Sigmoid colon (tissue), 7 donors: ENCODE data around the gene NEO1. TPM values are rescaled to one million over a fixed set of nuclear protein-coding genes. Genes with fewer than 3 reads are reported as not detected.

Experiments used
- DNase-seq: peaks from one replicate; pipeline ENCODE4 v3.0.0-alpha.2; 2019
- H3K27ac ChIP-seq, 4 donors: fragments of 200-600 bp; sonication (generic); one replicate each; pipeline ENCODE4 v1.5.1; 2016 to 2019; ENCODE audit warnings: mild to moderate bottlenecking in 1 of 4
- H3K27me3 ChIP-seq, 3 donors: fragments of 200-600 bp; sonication (generic); one replicate each; pipeline ENCODE4 v1.5.1; 2019; ENCODE audit warnings: mild to moderate bottlenecking in 1 of 3
- H3K36me3 ChIP-seq, 4 donors: fragments of 200-600 bp; sonication (generic); one replicate each; pipeline ENCODE4 v1.5.1; 2016 to 2019
- H3K4me1 ChIP-seq, 4 donors: fragments of 200-600 bp; sonication (generic); one replicate each; pipeline ENCODE4 v1.5.1; 2017 to 2019
- H3K4me3 ChIP-seq, 4 donors: fragments of 200-600 bp; sonication (generic); one replicate each; pipeline ENCODE4 v1.5.1; 2017 to 2019; ENCODE audit warnings: mild to moderate bottlenecking in 2 of 4, moderate library complexity in 1 of 4
- H3K9me3 ChIP-seq, 4 donors: fragments of 200-600 bp in 3 of 4; sonication (generic) in 3 of 4; one replicate each; pipeline versions ENCODE4 v1.5.1 to v1.6.1; 2013 to 2019
- CTCF ChIP-seq, 4 experiments: fragments of 450-650 bp in 3 of 4; fragments of 200-600 bp in 1 of 4; IDR thresholded peaks; one replicate each; pipeline ENCODE4 v1.5.1; 2016 to 2019; ENCODE audit warnings: antibody characterized with exemption in 4 of 4, mild to moderate bottlenecking in 3 of 4, moderate library complexity in 2 of 4
- EP300 ChIP-seq, 4 donors: sonication (generic); formaldehyde crosslinking; IDR thresholded peaks; one replicate each; pipeline ENCODE4 v1.6.1; 2017; ENCODE audit warnings: antibody characterized with exemption in 4 of 4
- POLR2A ChIP-seq, 2 donors: fragments of 450-650 bp; IDR thresholded peaks; one replicate each; pipeline ENCODE4 v1.6.1; 2016; ENCODE audit warnings: antibody characterized with exemption in 2 of 2, mild to moderate bottlenecking in 2 of 2, moderate library complexity in 2 of 2
- POLR2AphosphoS5 ChIP-seq, 4 donors: sonication (generic); formaldehyde crosslinking; IDR thresholded peaks; one replicate each; pipeline ENCODE4 v1.6.1; 2017; ENCODE audit warnings: antibody characterized with exemption in 4 of 4
- WGBS, 2 donors: extraction: QIAGEN DNeasy Blood & Tissue Kit; methylation state at CpG; one replicate each; pipeline ENCODE4 v1.1.7; 2013; 5-methylcytosine and 5-hydroxymethylcytosine counted together
- intact Hi-C: fragments of 100-400 bp; cut with DNase I; formaldehyde crosslinking; loops from one replicate; pipeline ENCODE4 v1.15.1; 2023
- polyA plus RNA-seq, 3 donors: library from polyadenylated mRNA; stranded (reverse); fragments of 200-250 nt; gene quantifications; one replicate each; pipeline ENCODE4 v1.2.3, GENCODE V29; 2013
- total RNA-seq, 4 donors: library from RNA; depleted of rRNA; stranded (reverse); fragments of >200 nt; gene quantifications; one replicate each; pipeline ENCODE4 v1.1.0, GENCODE V29; 2016
- donor health status: healthy with polysubstance abuse.
- donor health status: Bipolar disorder and iron deficiency.
- donor health status: healthy.

The NEO1 gene
- total and polyA plus RNA-seq, 7 donors = 9.0 to 56.5 (median 26.8) TPM

GRCh38 chr15:73246898-73247297, 194.6 kb downstream of the NEO1 start:
- Histone ChIP-seq H3K4me3 (no peak overlapping the region), H3K36me3 (peaks cover 0 to 23% (median 3%) of the 10 kb centered on the region in 4 donors), H3K27me3 (no peaks in the 10 kb centered on the region), H3K27ac (peak overlapping the region in 2 of 4 donors; percentile 29 to 59), H3K9me3 (no peaks in the 10 kb centered on the region), H3K4me1 (peaks cover 0 to 9% (median 3%) of the 10 kb centered on the region in 4 donors)
- TF ChIP-seq POLR2AphosphoS5 (IDR thresholded peaks at IDR 0.05) = no peak
- TF ChIP-seq POLR2A (IDR thresholded peaks at IDR 0.05) = no peak
- no peak for TF ChIP-seq EP300 (IDR thresholded peaks at IDR 0.05)
- no peak for TF ChIP-seq CTCF (IDR thresholded peaks at IDR 0.05)
- 96% methylated on average over 1 of the region's 1 CpG for WGBS, 2 donors
- intact Hi-C loops = no loop called here
- no peak for DNase-seq

- WGBS, 2 donors = 74 to 78% methylated on average over 1 of the region's 1 CpG
- intact Hi-C loops = no loop called here
- Histone ChIP-seq H3K27ac (peak overlapping the region in 2 of 4 donors; percentile 29 to 59), H3K4me3 (no peak overlapping the region), H3K4me1 (peaks cover 0 to 9% (median 3%) of the 10 kb centered on the region in 4 donors), H3K36me3 (peaks cover 0 to 26% (median 3%) of the 10 kb centered on the region in 4 donors), H3K27me3 (no peaks in the 10 kb centered on the region), H3K9me3 (no peaks in the 10 kb centered on the region)
- TF ChIP-seq POLR2AphosphoS5 (IDR thresholded peaks at IDR 0.05) (no peak), POLR2A (IDR thresholded peaks at IDR 0.05) (no peak), EP300 (IDR thresholded peaks at IDR 0.05) (no peak), CTCF (IDR thresholded peaks at IDR 0.05) (no peak)
- no peak for DNase-seq
Measured at GRCh38 chr15:73247331-73247730, 195.1 kb downstream of the NEO1 start.

DNA sequence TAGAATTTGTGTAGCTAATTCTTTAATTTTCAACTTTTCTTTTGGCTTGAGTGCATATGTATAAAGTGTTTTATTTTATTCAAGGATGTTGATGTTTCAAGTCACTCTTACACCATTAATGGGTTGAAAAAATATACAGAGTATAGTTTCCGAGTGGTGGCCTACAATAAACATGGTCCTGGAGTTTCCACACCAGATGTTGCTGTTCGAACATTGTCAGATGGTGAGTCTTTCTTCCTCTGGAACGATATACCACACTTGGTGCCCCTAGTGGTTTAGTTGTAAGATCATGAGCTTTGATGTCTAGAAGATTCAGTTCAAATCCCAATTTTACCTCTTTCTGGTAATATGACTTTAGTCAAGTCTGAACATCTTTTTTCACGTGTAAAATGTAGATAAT, 197.2 kb downstream of the NEO1 start:
- peaks cover 0 to 41% (median 7%) of the 10 kb centered on the region in 4 donors for H3K36me3 ChIP-seq
- no peak overlapping the region for H3K4me3 ChIP-seq
- H3K4me1 ChIP-seq = peaks cover 0 to 9% (median 3%) of the 10 kb centered on the region in 4 donors
- no peaks in the 10 kb centered on the region for H3K27me3 ChIP-seq
- no peaks in the 10 kb centered on the region for H3K9me3 ChIP-seq
- no peak for DNase-seq
- intact Hi-C loops = no loop called here
- no peak overlapping the region for H3K27ac ChIP-seq
- WGBS, 2 donors = 83 to 90% methylated on average over 4 of the region's 4 CpGs
- TF ChIP-seq POLR2AphosphoS5 (IDR thresholded peaks at IDR 0.05) (no peak), EP300 (IDR thresholded peaks at IDR 0.05) (no peak), POLR2A (IDR thresholded peaks at IDR 0.05) (no peak)

DNA sequence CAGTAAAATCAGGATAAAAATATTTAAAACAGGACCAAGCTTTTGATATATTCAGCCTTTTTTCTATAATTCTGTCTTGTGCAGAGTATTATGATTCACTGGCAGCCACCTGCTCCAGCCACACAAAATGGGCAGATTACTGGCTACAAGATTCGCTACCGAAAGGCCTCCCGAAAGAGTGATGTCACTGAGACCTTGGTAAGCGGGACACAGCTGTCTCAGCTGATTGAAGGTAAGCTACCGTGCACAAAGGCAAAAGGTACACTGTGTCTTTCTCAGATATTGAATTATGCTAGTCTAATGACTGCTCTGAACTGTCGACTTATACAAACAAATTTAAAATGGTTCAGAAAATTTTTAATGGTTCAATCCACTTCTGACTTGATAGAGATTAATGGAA, 202.3 kb downstream of the NEO1 start:
- intact Hi-C loops = no loop called here
- 94% methylated on average over 6 of the region's 6 CpGs for WGBS, 2 donors
- no peak overlapping the region for H3K4me3 ChIP-seq
- no peak overlapping the region for H3K27ac ChIP-seq
- no peaks in the 10 kb centered on the region for H3K4me1 ChIP-seq
- H3K36me3 ChIP-seq = peaks cover 6 to 67% (median 14%) of the 10 kb centered on the region in 4 donors
- TF ChIP-seq EP300 (IDR thresholded peaks at IDR 0.05) = no peak
- no peak for TF ChIP-seq POLR2A (IDR thresholded peaks at IDR 0.05)
- no peak for TF ChIP-seq CTCF (IDR thresholded peaks at IDR 0.05)
- TF ChIP-seq POLR2AphosphoS5 (IDR thresholded peaks at IDR 0.05) = no peak
- no peak for DNase-seq
- no peaks in the 10 kb centered on the region for H3K27me3 ChIP-seq
- H3K9me3 ChIP-seq = no peaks in the 10 kb centered on the region

DNA sequence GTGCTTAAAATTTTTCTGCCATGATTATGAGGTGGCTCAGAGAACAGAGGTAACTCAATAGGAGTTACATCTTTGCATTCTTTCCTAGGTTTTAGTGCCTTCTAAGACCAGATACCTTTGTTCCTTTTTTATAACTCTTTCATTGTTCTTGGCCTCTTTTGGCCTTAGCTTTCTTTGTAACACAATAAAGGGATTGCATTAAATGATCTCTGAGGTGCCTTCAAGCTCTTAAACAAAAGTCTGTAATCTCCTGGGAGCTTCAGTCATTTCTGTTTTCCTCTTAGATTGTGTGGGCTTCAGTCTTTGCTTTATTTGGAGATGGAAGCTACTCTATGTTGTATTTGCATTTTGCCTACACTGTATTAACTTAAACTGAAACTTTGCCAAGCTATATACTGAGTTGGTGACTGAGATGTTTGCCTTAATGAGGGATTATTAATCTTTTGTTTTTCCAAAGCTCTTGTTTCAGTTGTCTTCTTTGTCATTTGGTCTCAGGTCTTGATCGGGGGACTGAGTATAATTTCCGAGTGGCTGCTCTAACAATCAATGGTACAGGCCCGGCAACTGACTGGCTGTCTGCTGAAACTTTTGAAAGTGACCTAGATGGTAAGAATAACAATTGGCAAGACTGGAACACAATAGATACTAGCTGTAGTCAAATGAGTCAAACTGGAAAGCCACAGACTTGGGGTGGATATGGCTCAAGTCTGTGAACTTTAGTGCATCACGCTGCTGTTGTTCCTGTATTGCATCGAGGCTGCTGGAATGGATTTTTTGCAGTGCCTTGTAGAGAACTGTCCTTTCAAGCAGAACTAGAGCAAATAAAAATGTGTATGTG, 206.2 kb downstream of the NEO1 start:
- no peak for DNase-seq
- WGBS, 2 donors = 89 to 92% methylated on average over 5 of the region's 5 CpGs
- intact Hi-C loops = no loop called here

More for the DNA sequence above, 206.2 kb downstream of the NEO1 start:
- no peak overlapping the region for H3K27ac ChIP-seq
- TF ChIP-seq CTCF (IDR thresholded peaks at IDR 0.05) = no peak
- H3K4me3 ChIP-seq = no peak overlapping the region
- no peaks in the 10 kb centered on the region for H3K9me3 ChIP-seq
- H3K4me1 ChIP-seq = no peaks in the 10 kb centered on the region
- no peaks in the 10 kb centered on the region for H3K27me3 ChIP-seq
- H3K36me3 ChIP-seq = peaks cover 5 to 64% (median 14%) of the 10 kb centered on the region in 4 donors
